ENCODE results near the gene DENND10.
"Not testable (repeated sequence)": the region's sequence is repeated elsewhere in the genome, so short reads cannot be mapped to it uniquely, and the experiment has no call there.

Gene DENND10

GRCh38 chr10:119167041-119167440 is 63.1 kb downstream of the DENND10 start:
- no peak for DNase-seq (ENCODE audit: low read depth)

DNA sequence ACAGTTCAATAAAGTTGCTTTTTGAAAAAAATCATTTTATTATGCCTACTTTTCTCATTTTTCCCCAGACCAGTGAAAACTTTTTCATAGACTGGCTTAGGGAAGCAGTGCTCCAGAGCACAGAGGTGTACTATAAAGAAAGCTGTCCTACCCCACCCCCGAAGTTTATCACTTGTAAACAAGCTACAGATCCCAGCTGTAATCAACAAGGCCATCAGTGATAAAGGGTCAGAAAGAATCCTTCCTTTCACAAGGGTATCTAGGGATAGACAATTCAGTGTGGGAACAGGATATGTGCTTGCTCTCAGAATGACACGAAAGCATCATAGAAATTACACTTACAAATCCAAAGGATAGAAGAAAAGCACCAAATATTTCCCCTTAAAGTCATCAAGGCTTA is 70.2 kb downstream of the DENND10 start:
- DNase-seq (ENCODE audit: low read depth): no peak

- peak; percentile 69 for DNase-seq (ENCODE audit: low read depth)
These were observed 72.3 kb downstream of the DENND10 start for GRCh38 chr10:119176166-119176565.

GRCh38 chr10:119177708-119178371 is 73.9 kb downstream of the DENND10 start:
- DNase-seq (ENCODE audit: low read depth): peak; percentile 38

GRCh38 chr10:119178372-119179119 is 74.6 kb downstream of the DENND10 start, which contains the start of gene PRDX3:
TSS of gene PRDX3 (minus strand) at chr10:119178812. CDS start at chr10:119178790, 22 bp downstream.
- DNase-seq (ENCODE audit: low read depth): peak; percentile 89

- DNase-seq (ENCODE audit: low read depth): not testable (repeated sequence)
These were observed 77.0 kb downstream of the DENND10 start for GRCh38 chr10:119180850-119181400.

GRCh38 chr10:119183664-119184412 is 79.9 kb downstream of the DENND10 start:
- DNase-seq (ENCODE audit: low read depth): no peak
